HG02610 (cell line): ENCODE data around the gene ZXDA.
"Not testable (repeated sequence)": the region's sequence is repeated elsewhere in the genome, so short reads cannot be mapped to it uniquely, and the experiment has no call there.

Experiments
- ATAC-seq: cut with Tn5 transposase; IDR thresholded peaks from one replicate; pipeline ENCODE4 v1.9.1; 2021; ENCODE audit warnings: mild to moderate bottlenecking, moderate library complexity; ENCODE audit not compliant: unreplicated experiment

The ZXDA gene

GRCh38 chrX:57910287-57910912 is at the start of gene ZXDA:
TSS of gene ZXDA (minus strand) at chrX:57910458. CDS start at chrX:57910420, 38 bp downstream.
- ATAC-seq = peak; percentile 72

- no peak for ATAC-seq
These were observed 42.0 kb upstream of the ZXDA start for GRCh38 chrX:57952320-57952678.

- no peak for ATAC-seq
These were observed 41.5 kb upstream of the ZXDA start for GRCh38 chrX:57951666-57952319.

GRCh38 chrX:57933321-57933720 is 23.1 kb upstream of the ZXDA start:
- no peak for ATAC-seq

- ATAC-seq = no peak
These were observed 22.0 kb upstream of the ZXDA start for GRCh38 chrX:57932266-57932665.

- ATAC-seq = no peak
These were observed 19.8 kb upstream of the ZXDA start for GRCh38 chrX:57930051-57930450.

- no peak for ATAC-seq
These were observed 19.1 kb upstream of the ZXDA start for GRCh38 chrX:57929373-57929772.

GRCh38 chrX:57925806-57926205 is 15.5 kb upstream of the ZXDA start:
- no peak for ATAC-seq

- no peak for ATAC-seq
These were observed 8.6 kb upstream of the ZXDA start for GRCh38 chrX:57918750-57919436.

GRCh38 chrX:57915680-57916079 is 5.4 kb upstream of the ZXDA start:
- ATAC-seq = no peak

GRCh38 chrX:57909595-57910286 is 517 bp downstream of the ZXDA start:
- ATAC-seq = peak; percentile 83

GRCh38 chrX:57908972-57909594 is 1.2 kb downstream of the ZXDA start:
- not testable (repeated sequence) for ATAC-seq

- ATAC-seq = no peak
These were observed 3.5 kb downstream of the ZXDA start for GRCh38 chrX:57906790-57907189.

GRCh38 chrX:57905141-57905540 is 5.1 kb downstream of the ZXDA start:
- ATAC-seq = no peak

GRCh38 chrX:57904176-57904880 is 5.9 kb downstream of the ZXDA start:
- no peak for ATAC-seq

GRCh38 chrX:57902633-57903032 is 7.6 kb downstream of the ZXDA start:
- ATAC-seq = no peak

GRCh38 chrX:57901466-57901865 is 8.8 kb downstream of the ZXDA start:
- no peak for ATAC-seq

- ATAC-seq = no peak
These were observed 9.3 kb downstream of the ZXDA start for GRCh38 chrX:57900975-57901374.

- no peak for ATAC-seq
These were observed 10.4 kb downstream of the ZXDA start for GRCh38 chrX:57899906-57900305.

- ATAC-seq = no peak
These were observed 11.2 kb downstream of the ZXDA start for GRCh38 chrX:57899064-57899463.

- no peak for ATAC-seq
These were observed 38.8 kb downstream of the ZXDA start for GRCh38 chrX:57871463-57871862.
